ENCODE measurements around the gene GZMM. TPM values are rescaled to one million over a fixed set of nuclear protein-coding genes. Genes with fewer than 3 reads are reported as not detected.

The GZMM gene
- total RNA-seq, result 10 to 100 TPM; 46.9 to 76.3 TPM

GRCh38 chr19:543910-544608 lies at the start of gene GZMM:
Gene GZMM, plus strand, starts transcription at chr19:544053. Its CDS starts 19 bp downstream, at chr19:544072.
- DNase-seq (peak; percentile 85), ATAC-seq (peak; percentile 94)
- Mint-ChIP-seq H3K27ac (peak within 1 kb of the TSS; percentile 91), H3K4me3 (peak within 1 kb of the TSS; percentile 83), H3K36me3 (peaks cover 2% of the 10 kb centered on the region), H3K27me3 (no peaks in the 10 kb centered on the region), H3K9me3 (ENCODE audit: low read depth) (no peaks in the 10 kb centered on the region), H3K4me1 (peaks cover 20% of the 10 kb centered on the region)
- CTCF ChIA-PET, result interaction anchor here (1.1 to 3.7 kb wide), 3 partner anchors 12 to 38 kb away, joined by 5 to 18 read pairs (median 5); partner anchors contain the start of gene CDC34

GRCh38 chr19:494171-495080 lies 49.4 kb upstream of the GZMM start:
- peaks cover 3% of the 10 kb centered on the region for H3K9me3 Mint-ChIP-seq (ENCODE audit: low read depth)
- ATAC-seq (no peak), DNase-seq (peak; percentile 39)
- peaks cover 3% of the 10 kb centered on the region for H3K36me3 Mint-ChIP-seq
- H3K27ac Mint-ChIP-seq, result no peak overlapping the region
- no peak overlapping the region for H3K4me3 Mint-ChIP-seq
- peaks cover 17% of the 10 kb centered on the region for H3K27me3 Mint-ChIP-seq
- peaks cover 7% of the 10 kb centered on the region for H3K4me1 Mint-ChIP-seq
- CTCF ChIA-PET, result interaction anchor here (3.1 kb wide), 1 partner anchor 11 kb away, joined by 23 read pairs; no protein-coding TSS in a partner anchor

GRCh38 chr19:495081-495401 lies 48.8 kb upstream of the GZMM start:
- Mint-ChIP-seq H3K4me3 (no peak overlapping the region), H3K27me3 (peaks cover 18% of the 10 kb centered on the region), H3K27ac (no peak overlapping the region), H3K9me3 (ENCODE audit: low read depth) (peaks cover 3% of the 10 kb centered on the region), H3K36me3 (peaks cover 3% of the 10 kb centered on the region), H3K4me1 (peaks cover 5% of the 10 kb centered on the region)
- no peak for ATAC-seq
- CTCF ChIA-PET, result interaction anchor here (1.1 to 3.1 kb wide), 5 partner anchors 9 to 37 kb away, joined by 3 to 23 read pairs (median 5); partner anchors contain the start of gene CDC34
- DNase-seq, result no peak

GRCh38 chr19:495402-496111 lies 48.3 kb upstream of the GZMM start:
- peaks cover 2% of the 10 kb centered on the region for H3K4me1 Mint-ChIP-seq
- no peak overlapping the region for H3K4me3 Mint-ChIP-seq
- CTCF ChIA-PET, result interaction anchor here (1.1 to 3.1 kb wide), 6 partner anchors 8 to 36 kb away, joined by 3 to 23 read pairs (median 6); partner anchors contain the start of gene CDC34
- ATAC-seq (peak; percentile 40), DNase-seq (peak; percentile 66)
- H3K27me3 Mint-ChIP-seq, result peaks cover 18% of the 10 kb centered on the region
- peaks cover 3% of the 10 kb centered on the region for H3K36me3 Mint-ChIP-seq
- no peak overlapping the region for H3K27ac Mint-ChIP-seq
- H3K9me3 Mint-ChIP-seq (ENCODE audit: low read depth), result peaks cover 3% of the 10 kb centered on the region

- H3K36me3 Mint-ChIP-seq, result peaks cover 3% of the 10 kb centered on the region
- peaks cover 3% of the 10 kb centered on the region for H3K9me3 Mint-ChIP-seq (ENCODE audit: low read depth)
- DNase-seq (no peak), ATAC-seq (no peak)
- peaks cover 18% of the 10 kb centered on the region for H3K27me3 Mint-ChIP-seq
- peaks cover 2% of the 10 kb centered on the region for H3K4me1 Mint-ChIP-seq
- CTCF ChIA-PET, result interaction anchor here (1.1 to 3.1 kb wide), 6 partner anchors 8 to 35 kb away, joined by 3 to 23 read pairs (median 6); partner anchors contain the start of gene CDC34
- H3K4me3 Mint-ChIP-seq, result no peak within 1 kb of the TSS
- no peak within 1 kb of the TSS for H3K27ac Mint-ChIP-seq
Observed at GRCh38 chr19:496112-496665, 47.7 kb upstream of the GZMM start, which contains the start of gene MADCAM1. Gene MADCAM1, plus strand, starts transcription at chr19:496486. Its CDS starts 14 bp downstream, at chr19:496500.

GRCh38 chr19:496986-497385 lies 46.9 kb upstream of the GZMM start:
- DNase-seq (no peak), ATAC-seq (no peak)
- Mint-ChIP-seq H3K27ac (no peak overlapping the region), H3K36me3 (peaks cover 3% of the 10 kb centered on the region), H3K27me3 (peaks cover 18% of the 10 kb centered on the region), H3K4me3 (no peak overlapping the region), H3K4me1 (peaks cover 2% of the 10 kb centered on the region), H3K9me3 (ENCODE audit: low read depth) (peaks cover 3% of the 10 kb centered on the region)
- CTCF ChIA-PET, result no interaction called here

- CTCF ChIA-PET, result interaction anchor here (1.4 to 1.8 kb wide), 2 partner anchors 9 to 13 kb away, joined by 4 to 9 read pairs; no protein-coding TSS in a partner anchor
- peaks cover 3% of the 10 kb centered on the region for H3K36me3 Mint-ChIP-seq
- no peak for ATAC-seq
- H3K4me3 Mint-ChIP-seq, result no peak overlapping the region
- DNase-seq, result no peak
- H3K9me3 Mint-ChIP-seq (ENCODE audit: low read depth), result peaks cover 3% of the 10 kb centered on the region
- no peak overlapping the region for H3K27ac Mint-ChIP-seq
- peaks cover 3% of the 10 kb centered on the region for H3K4me1 Mint-ChIP-seq
- H3K27me3 Mint-ChIP-seq, result peaks cover 18% of the 10 kb centered on the region
Observed at GRCh38 chr19:497491-497868, 46.4 kb upstream of the GZMM start.

GRCh38 chr19:497869-498510 lies 45.9 kb upstream of the GZMM start:
- CTCF ChIA-PET, result interaction anchor here (1.4 to 1.8 kb wide), 2 partner anchors 9 to 13 kb away, joined by 4 to 9 read pairs; no protein-coding TSS in a partner anchor
- DNase-seq (no peak), ATAC-seq (peak; percentile 46)
- Mint-ChIP-seq H3K36me3 (peaks cover 3% of the 10 kb centered on the region), H3K27me3 (peaks cover 18% of the 10 kb centered on the region), H3K4me1 (peaks cover 7% of the 10 kb centered on the region), H3K4me3 (no peak overlapping the region), H3K27ac (no peak overlapping the region), H3K9me3 (ENCODE audit: low read depth) (peaks cover 3% of the 10 kb centered on the region)

GRCh38 chr19:498511-498891 lies 45.4 kb upstream of the GZMM start:
- H3K4me3 Mint-ChIP-seq, result no peak overlapping the region
- no peak overlapping the region for H3K27ac Mint-ChIP-seq
- CTCF ChIA-PET, result interaction anchor here (1.4 to 1.8 kb wide), 2 partner anchors 8 to 12 kb away, joined by 4 to 9 read pairs; no protein-coding TSS in a partner anchor
- H3K9me3 Mint-ChIP-seq (ENCODE audit: low read depth), result peaks cover 3% of the 10 kb centered on the region
- peaks cover 3% of the 10 kb centered on the region for H3K36me3 Mint-ChIP-seq
- H3K4me1 Mint-ChIP-seq, result peaks cover 7% of the 10 kb centered on the region
- H3K27me3 Mint-ChIP-seq, result peaks cover 18% of the 10 kb centered on the region
- DNase-seq, result no peak
- ATAC-seq, result peak; percentile 15

- ATAC-seq, result no peak
- CTCF ChIA-PET, result interaction anchor here (1.8 kb wide), 1 partner anchor 12 kb away, joined by 9 read pairs; no protein-coding TSS in a partner anchor
Observed at GRCh38 chr19:498977-499623, 44.8 kb upstream of the GZMM start.

GRCh38 chr19:501646-502045 lies 42.2 kb upstream of the GZMM start:
- DNase-seq (no peak), ATAC-seq (no peak)
- Mint-ChIP-seq H3K27me3 (peaks cover 12% of the 10 kb centered on the region), H3K4me3 (no peak overlapping the region), H3K36me3 (no peaks in the 10 kb centered on the region), H3K27ac (no peak overlapping the region), H3K4me1 (peaks cover 13% of the 10 kb centered on the region), H3K9me3 (ENCODE audit: low read depth) (no peaks in the 10 kb centered on the region)
- CTCF ChIA-PET, result no interaction called here

More at GRCh38 chr19:498977-499623, 44.8 kb upstream of the GZMM start:
- Mint-ChIP-seq H3K27ac (no peak overlapping the region), H3K27me3 (peaks cover 18% of the 10 kb centered on the region), H3K4me1 (peaks cover 5% of the 10 kb centered on the region), H3K4me3 (no peak overlapping the region), H3K9me3 (ENCODE audit: low read depth) (no peaks in the 10 kb centered on the region), H3K36me3 (no peaks in the 10 kb centered on the region)
- no peak for DNase-seq

GRCh38 chr19:504616-505015 lies 39.2 kb upstream of the GZMM start:
- peaks cover 31% of the 10 kb centered on the region for H3K4me1 Mint-ChIP-seq
- CTCF ChIA-PET, result interaction anchor here (2.7 kb wide), 1 partner anchor 10 kb away, joined by 23 read pairs; the partner anchor contains the start of gene MADCAM1
- H3K27ac Mint-ChIP-seq, result no peak overlapping the region
- H3K4me3 Mint-ChIP-seq, result no peak overlapping the region
- ATAC-seq, result no peak
- no peak for DNase-seq
- H3K9me3 Mint-ChIP-seq (ENCODE audit: low read depth), result no peaks in the 10 kb centered on the region
- H3K27me3 Mint-ChIP-seq, result no peaks in the 10 kb centered on the region
- peaks cover 5% of the 10 kb centered on the region for H3K36me3 Mint-ChIP-seq

All from activated CD8-positive, alpha-beta memory T cell treated with anti-CD3 and anti-CD28 coated beads, Interleukin-2, amount 10 ng/mL, durations not matched to agents 7 days and 5 days (primary cell).